Activated naive CD4-positive, alpha-beta T cell treated with anti-CD3 and anti-CD28 coated beads, Interleukin-2, amount 50 U/mL, for 72 hours (primary cell): ENCODE measurements around the gene ZNF821. TPM values are rescaled to one million over a fixed set of nuclear protein-coding genes. Genes with fewer than 3 reads are reported as not detected.
"Not testable (repeated sequence)": the region's sequence is repeated elsewhere in the genome, so short reads cannot be mapped to it uniquely, and the experiment has no call there.

Experiments
- ATAC-seq, 2 donors: fragments of 150-1000 bp; cut with Tn5 transposase; 2 replicates each; pipeline ENCODE4 v1.10.0; 2021; ENCODE audit warnings: mild to moderate bottlenecking in 2 of 2, moderate library complexity in 2 of 2
- DNase-seq, 2 donors: peaks; one replicate each; pipeline ENCODE4 v3.0.0; 2021 to 2022; ENCODE audit warnings: low spot score in 2 of 2
- H3K27ac Mint-ChIP-seq, 2 donors: one replicate each; pipeline ENCODE4 v1.8.0; 2022; ENCODE audit warnings: mild to moderate bottlenecking in 2 of 2, mixed read lengths in 2 of 2
- H3K36me3 Mint-ChIP-seq, 2 donors: one replicate each; pipeline ENCODE4 v1.8.0; 2022; ENCODE audit warnings: mixed read lengths in 2 of 2
- H3K9me3 Mint-ChIP-seq, 2 donors: one replicate each; pipeline ENCODE4 v1.8.0; 2022; ENCODE audit warnings: mixed read lengths in 2 of 2
- total RNA-seq, 2 donors: library from RNA; stranded (reverse); gene quantifications; one replicate each; pipeline ENCODE4 v1.2.3, GENCODE V29; 2022

The ZNF821 gene
- total RNA-seq, 2 donors from 2014 or later: 6.6 to 7.3 TPM

DNA sequence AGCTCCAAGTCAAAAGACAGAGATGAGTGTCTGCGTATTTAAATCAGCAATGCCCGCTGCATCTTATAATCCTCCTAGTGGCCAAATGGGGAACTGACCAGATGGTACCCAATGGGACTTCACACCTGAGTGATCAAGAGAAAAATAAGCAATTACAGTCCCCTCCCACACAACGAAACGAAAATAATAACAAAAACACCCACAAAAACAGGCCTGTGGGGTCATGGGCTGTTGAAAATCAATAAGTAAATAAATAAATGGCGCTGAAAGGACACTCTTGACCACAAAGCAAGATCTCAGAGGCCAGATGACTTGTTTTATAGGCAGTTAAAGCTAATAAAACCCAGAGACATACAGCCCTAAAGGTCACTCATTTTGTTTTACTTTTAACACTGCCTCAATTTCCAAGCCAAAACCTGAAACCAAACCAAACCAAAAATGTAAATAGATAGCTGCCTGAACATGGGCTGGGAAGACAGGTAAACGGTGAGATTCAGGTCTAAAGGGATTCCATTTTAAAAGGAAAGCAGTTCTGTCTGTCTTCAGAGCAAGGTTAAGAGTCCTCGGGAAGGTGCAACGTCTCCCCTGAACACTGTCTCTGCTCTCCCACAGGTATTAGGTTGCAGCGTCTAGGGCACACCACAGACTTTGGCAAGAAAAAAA is 1.3 kb downstream of the ZNF821 start:
- no peaks in the 10 kb centered on the region for H3K9me3 Mint-ChIP-seq
- DNase-seq (peak in 1 of 2 donors; percentile 90), ATAC-seq (peak; percentile 23 to 55)
- H3K27ac Mint-ChIP-seq: peak overlapping the region; percentile 53 to 78
- peaks cover 4 to 7% of the 10 kb centered on the region in 2 donors for H3K36me3 Mint-ChIP-seq

DNA sequence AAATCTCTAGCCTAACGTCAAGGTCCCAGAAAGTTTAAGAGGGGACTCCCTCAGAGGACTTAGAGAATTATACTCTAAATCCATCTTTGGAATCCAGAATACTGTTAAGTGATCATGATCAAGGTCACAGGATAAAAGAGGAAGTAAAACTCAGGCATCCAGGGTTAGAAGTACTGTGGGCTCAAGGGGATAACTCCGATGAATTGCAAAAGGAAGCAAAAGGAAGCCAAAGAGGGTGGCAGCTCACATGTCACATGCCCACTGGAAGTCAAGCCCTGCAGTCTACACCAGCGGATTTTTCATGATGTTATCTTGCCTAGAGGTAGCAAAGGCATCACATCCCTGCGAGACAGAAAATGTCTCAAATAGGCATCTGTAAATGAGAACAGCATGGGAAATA is 3.8 kb downstream of the ZNF821 start:
- DNase-seq (no peak), ATAC-seq (no peak)
- Mint-ChIP-seq H3K27ac (no peak overlapping the region), H3K36me3 (peaks cover 4 to 7% of the 10 kb centered on the region in 2 donors), H3K9me3 (no peaks in the 10 kb centered on the region)

DNA sequence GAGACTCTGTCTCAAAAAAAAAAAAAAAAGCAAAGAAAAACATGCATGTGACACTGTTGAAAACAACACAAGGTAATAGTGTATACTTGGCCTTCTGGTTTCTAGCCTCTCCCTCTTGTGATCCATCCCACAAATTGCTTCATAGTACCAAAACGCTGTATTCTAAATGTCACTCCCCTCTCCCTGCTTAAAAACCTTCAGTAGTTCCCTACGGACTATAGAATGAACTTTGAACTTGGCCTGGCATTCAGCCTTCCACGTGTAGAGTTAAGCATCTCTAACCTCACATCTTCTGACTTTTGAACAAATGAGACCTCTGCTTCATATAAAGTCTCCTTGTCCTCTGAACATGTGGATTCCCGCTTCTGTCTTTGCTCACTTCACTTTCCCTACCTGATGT is 5.1 kb downstream of the ZNF821 start:
- Mint-ChIP-seq H3K36me3 (peaks cover 4 to 7% of the 10 kb centered on the region in 2 donors), H3K27ac (no peak overlapping the region), H3K9me3 (no peaks in the 10 kb centered on the region)
- ATAC-seq: no peak
- DNase-seq: no peak

DNA sequence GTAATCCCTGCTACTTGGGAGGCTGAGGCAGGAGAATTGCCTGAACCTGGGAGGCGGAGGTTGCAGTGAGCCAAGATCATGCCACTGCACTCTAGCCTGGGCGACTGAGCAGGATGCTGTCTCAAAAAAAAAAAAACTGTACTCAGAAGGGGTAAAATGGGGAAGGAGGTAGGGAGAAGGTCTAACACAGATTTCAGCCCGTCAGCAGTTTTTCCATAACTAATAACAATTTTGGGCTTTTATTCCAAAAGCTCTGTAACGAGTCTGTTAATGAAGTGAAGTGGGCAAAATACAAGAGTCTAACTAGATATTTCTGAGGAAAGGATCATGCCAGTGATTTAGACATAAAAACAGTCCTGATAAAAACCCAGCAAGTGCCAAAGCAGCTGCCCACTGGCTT is 10.8 kb downstream of the ZNF821 start:
- H3K9me3 Mint-ChIP-seq: no peaks in the 10 kb centered on the region
- DNase-seq (no peak), ATAC-seq (no peak)
- H3K36me3 Mint-ChIP-seq: peaks cover 0 to 7% of the 10 kb centered on the region in 2 donors
- H3K27ac Mint-ChIP-seq: peak overlapping the region; percentile 47 to 80

DNA sequence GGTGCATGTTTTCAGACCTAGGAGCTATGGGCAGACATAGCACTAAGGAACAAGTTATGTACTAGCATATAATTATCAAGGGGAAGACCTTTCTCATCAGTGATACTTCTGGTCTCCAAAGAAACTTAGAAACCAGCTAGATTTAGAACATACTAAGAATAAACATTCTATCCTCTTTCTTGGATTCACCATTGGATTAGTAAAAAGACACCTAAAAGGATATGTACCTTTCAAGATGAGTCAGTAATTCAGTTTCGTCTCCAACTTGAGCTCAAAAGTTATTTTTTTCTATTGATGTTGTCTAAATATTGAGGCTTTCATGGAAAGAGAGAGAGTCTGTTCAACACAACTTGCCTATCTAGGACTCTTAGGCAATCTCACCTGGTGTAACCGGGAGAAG is 13.2 kb downstream of the ZNF821 start:
- ATAC-seq (peak; percentile 26 to 64), DNase-seq (no peak)
- Mint-ChIP-seq H3K36me3 (peaks cover 0 to 7% of the 10 kb centered on the region in 2 donors), H3K9me3 (no peaks in the 10 kb centered on the region), H3K27ac (no peak overlapping the region)

DNA sequence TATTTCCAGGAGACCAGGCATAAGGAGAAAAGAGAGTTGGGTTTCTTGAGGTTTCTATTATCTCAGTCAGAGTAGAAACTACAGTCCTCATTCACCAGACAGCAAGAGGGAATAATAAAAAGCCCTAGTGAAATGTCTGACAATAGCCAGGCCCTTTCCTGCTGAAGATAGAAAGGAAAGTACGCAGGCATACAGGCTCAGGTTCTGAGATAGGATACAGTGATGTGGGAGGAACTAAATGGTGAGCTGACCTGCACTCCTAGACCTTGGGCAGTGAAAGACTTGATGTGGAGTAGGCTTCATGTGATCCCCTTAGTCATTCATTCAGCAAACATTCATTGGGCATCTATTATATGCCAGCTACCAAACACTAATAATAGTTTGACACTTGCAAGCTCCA is 14.9 kb downstream of the ZNF821 start:
- H3K27ac Mint-ChIP-seq: no peak overlapping the region
- DNase-seq (no peak), ATAC-seq (no peak)
- no peaks in the 10 kb centered on the region for H3K9me3 Mint-ChIP-seq
- H3K36me3 Mint-ChIP-seq: peaks cover 0 to 7% of the 10 kb centered on the region in 2 donors

DNA sequence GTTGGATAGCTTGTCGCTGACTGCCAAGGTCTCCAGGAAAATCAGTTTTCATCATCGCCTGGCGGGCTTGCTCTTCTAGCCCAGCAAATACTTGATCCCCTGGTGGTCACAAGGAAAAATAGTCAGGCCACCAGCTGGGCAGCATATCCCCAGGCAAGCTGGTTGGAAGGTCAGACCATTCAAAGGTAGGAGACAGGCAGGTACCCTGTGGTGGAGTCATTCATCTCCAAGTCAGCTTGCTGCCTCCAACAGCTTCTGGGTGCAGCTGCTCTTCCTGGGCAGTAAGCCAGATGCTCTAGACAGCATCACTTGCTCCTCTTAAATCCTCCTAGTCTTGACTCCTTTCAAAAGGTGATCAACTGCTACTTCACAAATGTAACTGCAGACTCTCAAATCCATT is 16.0 kb downstream of the ZNF821 start:
- H3K9me3 Mint-ChIP-seq: no peaks in the 10 kb centered on the region
- H3K36me3 Mint-ChIP-seq: peaks cover 0 to 7% of the 10 kb centered on the region in 2 donors
- no peak overlapping the region for H3K27ac Mint-ChIP-seq
- ATAC-seq (no peak), DNase-seq (no peak)

DNA sequence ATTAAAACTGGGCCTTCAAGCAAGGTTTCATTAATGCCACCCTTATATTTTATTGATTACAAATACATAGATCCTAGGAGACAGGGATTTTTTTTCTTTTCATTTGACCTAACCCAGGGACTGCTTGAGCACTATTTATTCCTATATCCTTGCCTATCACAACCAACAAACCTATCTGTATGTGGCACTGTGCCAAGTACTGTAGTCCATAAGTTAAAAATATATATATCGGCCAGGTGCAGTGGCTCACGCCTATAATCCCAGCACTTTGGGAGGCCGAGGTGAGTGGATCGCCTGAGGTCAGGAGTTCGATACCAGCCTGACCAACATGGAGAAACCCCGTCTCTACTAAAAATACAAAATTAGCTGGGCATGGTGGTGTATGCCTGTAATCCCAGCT is 16.8 kb downstream of the ZNF821 start:
- DNase-seq, H3K9me3 Mint-ChIP-seq, ATAC-seq, H3K27ac Mint-ChIP-seq, H3K36me3 Mint-ChIP-seq: not testable (repeated sequence)

DNA sequence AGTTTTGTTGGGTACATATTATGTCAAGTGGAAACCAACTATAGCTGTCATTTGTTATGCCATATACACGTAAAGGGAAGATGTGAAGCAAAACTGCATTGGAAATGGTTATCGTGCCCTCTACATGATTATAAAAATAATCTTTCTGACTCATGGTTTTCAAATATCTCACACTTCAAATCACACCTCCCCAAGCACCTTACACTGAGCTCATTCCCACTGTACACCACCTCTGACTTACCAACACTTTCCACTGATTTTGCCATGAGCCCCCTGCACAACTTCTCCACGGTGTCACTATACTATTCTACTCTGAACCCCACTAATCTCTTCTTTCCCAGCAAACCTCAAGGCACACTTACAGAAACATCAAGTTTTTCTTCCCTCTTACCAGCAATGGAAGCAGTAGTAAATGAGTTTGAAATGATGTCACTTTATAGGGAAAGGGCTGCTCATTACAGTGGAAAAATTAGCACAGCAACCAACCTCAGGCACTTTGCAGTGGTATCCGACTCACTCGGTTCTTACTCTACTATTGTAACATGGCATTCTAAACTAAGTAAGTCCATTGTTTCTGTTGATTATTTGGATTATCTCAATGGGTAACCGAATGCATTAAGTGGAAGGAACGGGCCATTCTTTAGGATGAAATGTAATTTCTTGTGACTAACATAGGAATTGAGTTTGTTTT is 18.7 kb downstream of the ZNF821 start:
- ATAC-seq (peak; percentile 64 to 81), DNase-seq (no peak)
- Mint-ChIP-seq H3K36me3 (peaks cover 0 to 7% of the 10 kb centered on the region in 2 donors), H3K27ac (no peak overlapping the region), H3K9me3 (no peaks in the 10 kb centered on the region)

DNA sequence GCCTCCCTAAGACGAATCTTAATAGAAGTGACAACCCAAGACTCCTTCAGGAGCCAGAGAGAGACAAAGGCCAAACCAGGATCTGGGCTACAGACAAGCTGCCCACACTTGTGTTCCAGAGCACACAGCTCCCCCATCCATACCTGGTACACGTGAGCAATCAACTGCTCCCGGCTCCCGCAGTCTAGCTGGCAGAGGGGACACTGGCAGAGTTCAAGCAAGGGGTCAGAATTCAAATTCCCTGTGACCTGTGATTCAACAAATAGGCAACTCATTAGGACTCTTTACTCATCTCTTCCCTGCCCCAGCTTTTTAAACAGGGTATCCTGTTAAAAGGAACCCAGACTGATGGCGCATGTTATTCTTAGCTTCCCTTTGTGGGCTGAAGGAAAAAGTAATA is 20.0 kb downstream of the ZNF821 start:
- Mint-ChIP-seq H3K27ac (no peak overlapping the region), H3K9me3 (no peaks in the 10 kb centered on the region), H3K36me3 (no peaks in the 10 kb centered on the region)
- ATAC-seq (no peak), DNase-seq (no peak)

DNA sequence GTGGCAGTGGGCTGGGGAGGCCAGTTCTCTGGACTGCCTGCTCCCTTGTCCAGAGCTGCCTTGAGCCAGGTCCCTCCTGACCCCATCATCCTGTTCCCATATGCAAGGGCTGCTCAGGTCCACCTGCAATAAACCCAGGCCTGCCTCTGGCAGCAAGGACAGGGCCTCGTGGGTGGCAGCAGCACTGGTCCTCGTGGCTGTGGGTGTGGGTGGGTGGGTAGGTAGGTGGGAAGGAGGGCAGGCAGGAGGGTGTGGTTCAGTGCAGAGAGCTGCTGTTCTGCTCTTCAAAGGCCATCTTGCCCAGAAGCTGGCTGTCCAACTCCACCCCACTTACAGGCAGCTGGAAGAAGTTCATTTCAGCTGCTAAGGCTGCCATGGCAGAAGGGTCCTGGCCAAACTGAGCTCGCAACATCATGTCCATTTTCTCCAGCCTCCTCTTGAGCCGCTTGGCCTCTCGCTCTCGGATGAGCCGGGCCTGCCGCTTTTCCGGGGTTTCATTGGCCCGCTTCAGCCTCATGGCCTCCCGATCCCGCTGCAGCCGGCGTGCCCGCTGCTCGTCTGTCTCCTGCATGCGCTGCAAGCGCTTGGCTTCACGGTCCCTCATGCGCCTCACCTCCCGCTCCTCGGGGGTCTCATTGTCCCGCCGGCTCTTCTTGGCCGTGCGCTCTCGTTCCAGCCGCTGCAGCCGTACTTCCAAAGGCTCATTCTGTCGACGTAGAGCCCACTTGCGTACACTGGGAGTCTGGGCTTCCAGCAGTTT is 24.0 kb downstream of the ZNF821 start:
- no peaks in the 10 kb centered on the region for H3K9me3 Mint-ChIP-seq
- DNase-seq (no peak), ATAC-seq (no peak)
- no peak overlapping the region for H3K27ac Mint-ChIP-seq
- no peaks in the 10 kb centered on the region for H3K36me3 Mint-ChIP-seq

DNA sequence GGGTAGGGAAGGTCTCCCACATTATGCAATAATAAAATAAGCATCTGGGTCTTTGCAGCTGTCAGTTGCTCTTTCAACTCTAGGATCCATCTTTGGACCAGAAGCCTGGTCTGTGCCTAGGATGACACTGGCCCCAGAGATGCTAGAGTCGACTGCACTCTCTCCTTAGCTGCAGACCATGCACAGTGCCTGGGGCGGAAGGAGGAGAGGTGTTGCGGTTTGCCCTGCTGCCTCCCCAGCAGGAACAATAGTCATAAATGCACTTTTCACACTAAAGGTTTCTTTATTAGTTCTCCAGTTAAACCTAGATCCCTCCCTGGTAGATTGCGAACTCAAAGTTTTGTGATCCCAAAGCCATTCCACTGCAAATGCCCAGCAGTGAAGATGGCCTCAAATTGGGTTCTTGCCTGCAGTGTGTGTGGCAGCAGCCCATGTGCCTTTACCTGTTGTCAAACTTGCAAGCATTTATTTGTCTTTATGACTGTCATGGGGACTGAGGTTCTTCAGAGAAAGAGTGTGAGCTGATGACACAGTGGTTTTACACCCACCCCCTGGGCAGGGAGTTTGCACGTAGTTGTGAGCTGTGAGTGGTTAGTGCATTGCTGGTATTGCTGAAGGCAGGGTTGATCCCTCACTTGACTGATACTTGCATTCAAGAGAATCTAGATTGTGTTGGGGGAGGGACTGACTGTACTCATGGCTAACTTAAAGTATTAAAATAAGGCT is 27.9 kb downstream of the ZNF821 start:
- peak overlapping the region in 1 of 2 donors; percentile 10 for H3K27ac Mint-ChIP-seq
- no peaks in the 10 kb centered on the region for H3K9me3 Mint-ChIP-seq
- peaks cover 0 to 6% of the 10 kb centered on the region in 2 donors for H3K36me3 Mint-ChIP-seq
- DNase-seq (peak in 1 of 2 donors; percentile 33), ATAC-seq (peak; percentile 65 to 87)

DNA sequence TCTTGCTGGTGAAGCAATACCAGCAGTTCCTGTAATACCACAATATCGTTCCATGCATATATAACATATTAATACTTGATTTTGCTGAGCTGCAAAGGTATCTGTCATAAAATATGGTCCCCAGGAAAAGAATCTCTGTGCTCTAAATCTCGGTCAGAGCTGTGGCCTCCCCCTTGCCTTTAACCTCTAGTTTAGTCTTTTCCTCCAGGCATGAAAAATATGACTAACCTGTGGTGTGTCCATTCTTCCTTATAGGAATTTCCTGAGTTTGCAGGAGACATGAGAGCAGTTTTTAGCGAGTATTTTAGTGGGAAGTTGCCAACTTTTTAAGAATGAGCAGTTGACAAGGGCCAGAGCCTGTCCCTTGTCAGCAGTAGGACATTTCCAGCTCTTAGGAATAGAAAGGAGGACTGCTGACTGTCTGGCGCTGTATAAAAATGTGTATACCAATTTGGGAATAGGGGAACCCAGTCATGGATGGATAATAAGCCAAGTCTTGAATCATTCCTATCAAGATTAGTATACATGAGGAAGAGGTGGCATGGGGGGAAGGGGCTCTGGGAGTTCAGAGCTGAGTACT is 29.5 kb downstream of the ZNF821 start:
- DNase-seq: no peak
- no peaks in the 10 kb centered on the region for H3K9me3 Mint-ChIP-seq
- peaks cover 0 to 11% of the 10 kb centered on the region in 2 donors for H3K36me3 Mint-ChIP-seq
- H3K27ac Mint-ChIP-seq: peak overlapping the region in 1 of 2 donors; percentile 43
- ATAC-seq: no peak

DNA sequence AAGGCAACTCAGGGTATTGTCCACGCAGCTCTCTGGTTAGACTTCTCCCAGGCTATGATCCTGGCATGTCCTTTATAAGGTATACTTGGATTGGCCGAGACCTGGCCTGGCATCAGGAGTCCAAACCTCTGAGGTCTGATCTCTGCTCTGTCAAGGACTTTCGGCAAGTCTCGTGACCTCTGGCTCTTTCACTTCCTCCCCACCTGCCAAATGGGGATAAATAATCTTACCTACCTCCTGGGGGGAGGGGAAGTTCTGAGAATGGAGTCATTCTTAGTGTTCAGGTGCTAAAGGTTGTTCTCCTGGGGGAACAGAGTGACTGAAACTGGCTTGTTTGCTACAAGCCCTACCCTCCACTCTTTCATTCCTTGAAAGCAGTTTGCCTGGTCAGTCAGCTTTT is 30.6 kb downstream of the ZNF821 start:
- Mint-ChIP-seq H3K27ac (peak overlapping the region; percentile 43 to 65), H3K36me3 (peaks cover 4 to 11% of the 10 kb centered on the region in 2 donors), H3K9me3 (no peaks in the 10 kb centered on the region)
- no peak for DNase-seq
- no peak for ATAC-seq

DNA sequence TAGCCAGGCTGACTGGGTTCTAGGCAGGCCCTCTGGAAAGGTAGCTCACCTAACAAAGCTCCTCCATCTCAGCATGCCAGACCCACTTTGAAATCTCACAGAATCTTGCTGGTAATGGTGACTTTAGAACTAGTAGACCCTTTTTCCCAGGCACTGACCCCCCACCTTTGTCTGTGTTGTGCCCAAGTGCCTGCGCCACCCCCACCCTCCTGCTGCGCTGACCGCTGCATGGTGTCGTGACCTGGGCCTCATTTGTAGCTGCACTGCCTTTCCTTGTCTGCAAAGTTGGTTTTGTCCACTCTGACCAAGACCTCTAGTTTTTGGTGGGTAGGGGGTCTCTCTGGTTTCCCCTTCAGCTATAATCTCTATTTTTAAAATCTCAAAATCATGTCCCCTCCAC is 31.4 kb downstream of the ZNF821 start:
- peaks cover 9 to 11% of the 10 kb centered on the region in 2 donors for H3K36me3 Mint-ChIP-seq
- DNase-seq: no peak
- ATAC-seq: no peak
- peak overlapping the region; percentile 43 to 56 for H3K27ac Mint-ChIP-seq
- H3K9me3 Mint-ChIP-seq: no peaks in the 10 kb centered on the region

DNA sequence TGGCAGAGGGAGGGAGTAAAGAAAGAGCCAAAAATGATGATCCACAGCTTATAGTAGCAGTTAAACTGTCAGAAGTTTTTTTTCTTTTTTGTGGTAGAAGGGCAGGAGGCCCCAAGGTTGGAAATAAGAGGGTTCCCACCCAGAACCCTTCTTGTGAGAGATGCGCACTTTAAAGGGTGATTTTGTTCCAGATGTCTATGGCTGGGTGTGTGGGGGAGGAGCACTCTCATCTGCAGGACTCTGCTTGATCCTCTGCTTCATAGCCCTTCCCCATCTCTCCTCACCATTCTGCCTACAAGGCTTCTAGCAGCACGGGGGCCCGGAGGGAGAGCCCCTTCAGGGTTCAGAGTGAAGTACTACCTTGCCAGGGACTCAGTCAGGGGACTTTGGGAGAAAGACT is 31.8 kb downstream of the ZNF821 start:
- DNase-seq (no peak), ATAC-seq (no peak)
- Mint-ChIP-seq H3K9me3 (no peaks in the 10 kb centered on the region), H3K27ac (no peak overlapping the region), H3K36me3 (peaks cover 9 to 11% of the 10 kb centered on the region in 2 donors)
